ENCODE results near the gene CENATAC. TPM values are rescaled to one million over a fixed set of nuclear protein-coding genes. Genes with fewer than 3 reads are reported as not detected.
A peak's percentile ranks its signal among the peaks of the same experiment; 100 is the strongest.

The CENATAC gene
- total RNA-seq, 1 donor from 2014 or later, result 8.5 TPM

DNA sequence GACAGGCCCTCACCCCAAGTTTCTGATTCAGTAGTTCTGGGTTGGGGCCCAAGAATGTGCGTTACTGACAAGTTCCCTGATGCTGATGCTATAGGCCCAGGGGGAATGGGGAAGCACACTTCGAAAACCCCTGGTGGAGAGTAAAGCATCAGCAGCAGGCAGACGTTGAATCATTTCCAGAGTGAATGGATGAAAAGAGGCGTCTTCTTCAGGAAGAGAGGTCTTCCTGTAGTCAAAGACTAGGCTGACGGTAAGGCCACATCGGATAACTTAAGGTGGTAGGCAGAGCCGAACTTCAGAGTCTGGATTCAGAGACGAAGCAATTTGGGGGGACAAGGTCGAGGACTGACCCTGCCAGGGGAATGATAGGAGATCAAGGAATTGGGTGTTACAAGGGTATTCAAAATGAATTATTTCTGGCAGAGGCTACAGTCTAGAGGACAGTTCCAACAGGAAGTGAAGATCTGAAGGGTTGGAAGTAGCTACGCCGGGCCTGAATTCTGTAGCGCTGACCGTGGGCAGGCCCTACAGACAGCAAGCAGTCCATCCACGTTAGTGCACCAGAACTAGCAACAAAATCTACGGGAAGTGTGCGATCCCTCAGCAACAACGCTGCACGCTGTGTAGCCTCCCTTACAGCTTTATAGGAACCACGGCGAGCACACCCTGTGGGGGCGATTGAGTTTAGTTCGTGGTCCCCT, 862 bp upstream of the CENATAC start:
- DNase-seq (ENCODE audit: low read depth in 2 of 2), result peak; percentile 23 to 45

- DNase-seq (ENCODE audit: low read depth in 2 of 2), result peak in 1 of 2 donors; percentile 28
These were observed 415 bp downstream of the CENATAC start for GRCh38 chr11:118998388-118998717.

- peak; percentile 33 to 55 for DNase-seq (ENCODE audit: low read depth in 2 of 2)
These were observed 884 bp downstream of the CENATAC start for GRCh38 chr11:118998822-118999221.

DNA sequence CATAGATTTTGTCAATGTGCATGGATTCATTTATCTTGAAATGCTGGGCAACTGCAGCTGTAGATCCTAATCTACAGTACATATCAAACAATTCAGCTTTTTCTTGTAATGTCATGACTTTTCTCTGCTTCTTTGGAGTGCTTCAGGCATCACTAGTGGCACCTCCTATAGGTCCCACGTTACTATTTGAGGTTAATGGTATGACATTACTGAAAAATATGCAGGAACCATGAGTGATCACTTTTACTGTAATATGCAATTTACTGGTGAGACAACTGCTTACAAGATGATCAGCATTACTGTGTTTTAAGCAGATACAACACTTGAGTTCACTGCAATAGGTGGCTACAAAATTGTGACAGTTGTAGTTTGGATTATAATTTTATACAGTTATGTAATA, 3.0 kb downstream of the CENATAC start:
- no peak for DNase-seq (ENCODE audit: low read depth in 2 of 2)

DNA sequence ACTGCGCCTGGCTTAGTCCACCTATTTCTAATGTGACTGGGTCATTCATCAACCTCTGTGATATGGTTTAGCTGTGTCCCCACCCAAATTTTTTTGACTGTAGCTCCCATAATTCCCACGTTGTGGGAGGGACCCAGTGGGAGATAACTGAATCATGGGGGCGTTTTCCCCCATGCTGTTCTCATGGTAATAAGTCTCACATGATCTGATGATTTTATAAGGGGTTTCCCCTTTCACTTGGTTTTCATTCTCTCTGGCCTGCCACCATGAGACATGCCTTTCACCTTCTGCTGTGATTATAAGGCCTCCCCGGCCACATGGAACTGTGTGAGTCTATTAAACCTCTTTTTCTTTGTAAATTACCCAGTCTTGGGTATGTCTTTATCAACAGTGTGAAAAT, 8.7 kb downstream of the CENATAC start:
- DNase-seq (ENCODE audit: low read depth in 2 of 2), result no peak

DNA sequence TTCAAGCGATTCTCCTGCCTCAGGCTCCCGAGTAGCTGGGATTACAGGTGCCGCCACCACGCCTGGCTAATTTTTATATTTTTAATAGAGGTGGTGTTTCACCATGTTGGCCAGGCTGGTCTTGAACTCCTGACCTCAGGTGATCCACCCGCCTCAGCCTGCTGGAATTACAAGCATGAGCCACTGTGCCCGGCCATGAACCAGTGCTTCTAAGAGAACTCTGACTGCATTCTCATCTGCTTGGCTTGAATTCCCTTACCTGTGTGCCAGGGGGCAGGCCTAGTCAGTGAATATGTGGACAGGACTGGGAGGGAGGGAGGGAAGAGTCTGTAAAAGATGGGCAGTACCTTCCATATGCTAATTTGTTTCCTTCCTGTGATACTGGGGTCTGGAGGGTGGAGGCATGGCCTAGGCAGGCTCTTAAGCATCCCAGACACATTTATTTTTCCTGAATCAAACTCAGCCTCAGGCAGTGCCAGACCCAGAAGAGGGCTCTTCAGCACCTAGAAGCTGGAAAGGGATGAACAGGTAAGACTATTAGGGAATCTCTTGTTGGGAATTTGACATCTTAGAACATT, 13.6 kb downstream of the CENATAC start:
- DNase-seq (ENCODE audit: low read depth in 2 of 2), result no peak

GRCh38 chr11:119012629-119013170, 14.8 kb downstream of the CENATAC start:
- DNase-seq (ENCODE audit: low read depth in 2 of 2), result no peak

DNA sequence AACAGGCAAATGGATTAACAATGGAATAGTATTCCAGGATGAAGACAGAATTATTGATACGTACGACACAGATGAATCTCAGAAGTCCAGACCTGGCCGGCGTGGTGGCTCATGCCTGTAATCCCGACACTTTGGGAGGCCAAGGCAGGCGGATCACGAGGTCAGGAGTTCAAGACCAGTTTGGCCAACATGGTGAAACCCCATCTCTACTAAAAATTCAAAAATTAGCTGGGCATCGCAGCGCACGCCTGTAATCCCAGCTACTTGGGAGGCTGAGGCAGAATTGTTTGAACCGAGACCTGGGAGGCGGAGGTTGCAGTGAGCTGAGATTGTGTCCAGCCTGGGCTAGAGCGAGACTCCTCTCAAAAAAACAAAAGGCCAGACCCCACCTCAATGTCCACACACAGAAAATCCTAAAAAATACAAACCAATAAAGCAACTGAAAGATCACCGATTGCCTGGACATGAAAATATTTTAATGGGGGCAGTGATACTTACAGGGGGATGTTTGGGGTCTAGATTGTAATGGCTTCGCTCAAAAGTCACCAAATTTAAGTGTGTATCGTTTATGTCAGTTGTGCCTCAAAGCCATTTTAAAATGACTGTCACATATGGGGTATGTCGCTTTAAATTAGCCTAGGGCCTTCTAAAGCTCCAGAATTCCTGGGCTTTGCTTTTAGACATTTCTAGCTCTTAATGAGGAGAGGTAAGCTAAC, 16.4 kb downstream of the CENATAC start:
- DNase-seq (ENCODE audit: low read depth in 2 of 2), result no peak

DNA sequence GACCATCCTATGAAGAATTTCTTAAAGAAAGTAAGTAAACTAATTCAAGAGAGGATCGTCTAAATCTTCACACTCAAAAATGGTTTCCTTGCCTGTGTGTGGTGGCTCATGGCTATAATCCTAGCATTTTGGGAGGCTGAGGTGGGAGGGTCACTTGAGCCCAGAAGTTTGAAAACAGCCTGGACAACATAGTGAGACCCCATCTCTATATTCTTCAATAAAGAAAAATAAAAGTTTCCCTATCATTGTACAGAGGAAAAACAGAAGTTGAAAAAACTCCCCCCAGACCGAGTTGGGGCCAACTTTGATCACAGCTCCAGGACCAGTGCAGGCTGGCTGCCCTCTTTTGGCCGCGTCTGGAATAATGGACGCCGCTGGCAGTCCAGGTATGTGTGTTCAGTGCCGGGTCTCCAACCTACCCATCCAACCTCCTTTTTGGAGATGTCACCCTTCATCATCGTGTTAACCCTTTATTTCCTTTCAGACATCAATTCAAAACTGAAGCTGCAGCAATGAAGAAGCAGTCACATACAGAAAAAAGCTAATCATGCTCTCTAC, 17.2 kb downstream of the CENATAC start:
- DNase-seq (ENCODE audit: low read depth in 2 of 2), result peak in 1 of 2 donors; percentile 25

- no peak for DNase-seq (ENCODE audit: low read depth in 2 of 2)
These were observed 18.5 kb downstream of the CENATAC start for GRCh38 chr11:119016216-119017009.

DNA sequence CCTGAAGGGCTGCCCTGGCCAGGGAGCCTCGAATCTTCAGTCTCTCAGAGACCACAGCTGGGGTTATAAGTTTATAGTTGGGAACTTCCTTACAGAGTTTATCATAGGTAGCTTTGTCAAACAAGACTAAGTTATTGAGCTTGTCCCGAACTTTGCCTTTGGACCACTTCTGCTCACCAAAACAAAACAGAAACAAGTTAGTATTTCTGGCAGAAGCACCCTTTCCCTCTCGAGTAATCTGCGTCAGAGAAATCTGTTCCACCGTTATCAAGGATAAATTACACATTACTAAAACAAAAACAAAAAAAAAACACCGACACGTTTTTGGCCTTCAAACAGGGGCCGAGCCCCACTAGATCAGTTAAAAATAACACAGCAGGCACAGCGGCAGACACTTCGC, 19.4 kb downstream of the CENATAC start:
- peak; percentile 17 to 19 for DNase-seq (ENCODE audit: low read depth in 2 of 2)

DNA sequence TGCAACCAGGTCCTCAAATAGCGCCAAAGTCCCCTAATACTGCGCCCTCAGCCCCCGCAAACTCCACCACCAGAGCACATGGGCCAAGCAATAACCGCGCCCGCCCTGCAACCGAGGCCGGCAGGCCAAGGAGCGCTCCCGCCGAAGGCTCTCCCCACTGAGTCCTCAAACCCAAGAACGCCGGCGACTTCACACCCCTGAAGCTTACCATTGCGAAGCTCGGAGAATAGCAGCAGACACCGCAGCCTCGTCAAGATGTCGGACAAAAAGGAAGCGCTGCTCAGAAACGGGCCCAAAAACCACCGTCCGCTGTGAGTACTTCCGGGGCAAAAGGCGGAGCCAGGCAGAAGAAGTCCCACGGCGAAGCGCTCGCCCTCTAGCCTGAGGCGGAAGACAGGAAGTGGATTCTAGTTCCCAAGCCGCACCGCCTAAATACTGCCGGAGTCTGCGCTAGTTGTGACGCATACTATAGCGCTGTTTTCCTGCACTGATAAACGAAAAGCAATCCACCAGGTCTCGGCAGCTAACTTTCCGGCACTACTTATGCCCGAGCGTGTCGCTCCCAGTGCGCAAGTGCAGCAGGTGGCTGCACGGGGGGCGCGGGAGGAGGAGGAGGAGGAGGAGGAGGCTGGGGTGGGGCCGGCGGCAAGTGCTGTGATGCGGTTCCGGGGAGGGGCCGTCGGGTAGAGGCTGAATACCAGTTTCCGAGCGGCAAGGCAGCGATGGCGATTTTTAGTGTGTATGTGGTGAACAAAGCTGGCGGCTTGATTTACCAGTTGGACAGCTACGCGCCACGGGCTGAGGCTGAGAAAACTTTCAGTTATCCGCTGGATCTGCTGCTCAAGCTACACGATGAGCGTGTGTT, 20.4 kb downstream of the CENATAC start, which contains the start of the genes RPS25 and TRAPPC4:
RPS25 (minus strand) TSS at position 270 of the 865 bp plus-strand sequence; CDS start at position 211, 59 bp downstream.
TRAPPC4 (plus strand) TSS at position 693 of the 865 bp plus-strand sequence; CDS start at position 723, 30 bp downstream.
- peak; percentile 96 to 97 for DNase-seq (ENCODE audit: low read depth in 2 of 2)

DNA sequence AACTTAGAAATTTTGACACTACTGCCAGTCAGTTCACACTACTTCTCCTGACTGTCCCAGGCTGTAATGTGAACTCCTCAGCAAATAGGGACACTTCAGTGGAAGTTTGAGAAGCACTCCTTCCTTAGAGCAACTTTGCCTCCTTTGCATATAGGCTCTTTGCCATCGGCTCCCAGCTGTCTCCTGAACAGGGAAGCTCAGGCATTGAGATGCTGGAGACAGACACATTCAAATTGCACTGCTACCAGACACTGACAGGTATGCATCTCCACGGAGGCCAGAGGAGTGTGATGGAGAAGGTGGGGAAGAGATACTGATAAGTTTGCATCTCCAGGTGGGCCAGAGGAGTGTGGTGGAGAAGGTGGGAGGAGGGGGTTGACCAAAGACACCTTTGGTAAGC, 22.1 kb downstream of the CENATAC start:
- DNase-seq (ENCODE audit: low read depth in 2 of 2), result no peak

GRCh38 chr11:119021631-119022030, 23.7 kb downstream of the CENATAC start:
- DNase-seq (ENCODE audit: low read depth in 2 of 2), result no peak

- no peak for DNase-seq (ENCODE audit: low read depth in 2 of 2)
These were observed 25.8 kb downstream of the CENATAC start for GRCh38 chr11:119023741-119024140.

- DNase-seq (ENCODE audit: low read depth in 2 of 2), result peak; percentile 12 to 50
These were observed 26.6 kb downstream of the CENATAC start for GRCh38 chr11:119024430-119025098.

- DNase-seq (ENCODE audit: low read depth in 2 of 2), result peak in 1 of 2 donors; percentile 11
These were observed 27.1 kb downstream of the CENATAC start for GRCh38 chr11:119025099-119025473.

DNA sequence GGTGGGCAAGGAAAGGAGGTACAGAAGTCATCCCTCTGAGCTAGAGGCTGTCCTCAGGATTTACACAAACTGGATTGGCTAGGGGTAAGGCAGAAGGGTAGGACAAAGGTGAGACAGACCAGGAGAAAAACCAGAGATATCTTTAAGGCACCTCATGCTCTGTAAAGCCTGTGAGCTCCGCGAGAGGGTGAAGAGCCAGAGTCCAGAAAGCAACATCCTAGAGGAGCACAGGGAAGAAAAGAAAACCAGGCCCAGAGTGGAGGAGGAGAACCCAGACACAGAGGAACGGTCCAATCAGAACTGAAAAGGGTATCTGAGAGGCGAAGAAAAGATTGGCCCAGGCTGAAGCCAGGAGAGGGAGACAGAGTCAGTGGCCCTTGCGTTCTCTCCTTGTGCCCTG, 27.6 kb downstream of the CENATAC start:
- DNase-seq (ENCODE audit: low read depth in 2 of 2), result no peak

GRCh38 chr11:119025978-119026766, 28.2 kb downstream of the CENATAC start:
- DNase-seq (ENCODE audit: low read depth in 2 of 2), result no peak

All from lung microvascular endothelial cell (primary cell).